Measurements from ENCODE around the gene KCNJ6.

DNA sequence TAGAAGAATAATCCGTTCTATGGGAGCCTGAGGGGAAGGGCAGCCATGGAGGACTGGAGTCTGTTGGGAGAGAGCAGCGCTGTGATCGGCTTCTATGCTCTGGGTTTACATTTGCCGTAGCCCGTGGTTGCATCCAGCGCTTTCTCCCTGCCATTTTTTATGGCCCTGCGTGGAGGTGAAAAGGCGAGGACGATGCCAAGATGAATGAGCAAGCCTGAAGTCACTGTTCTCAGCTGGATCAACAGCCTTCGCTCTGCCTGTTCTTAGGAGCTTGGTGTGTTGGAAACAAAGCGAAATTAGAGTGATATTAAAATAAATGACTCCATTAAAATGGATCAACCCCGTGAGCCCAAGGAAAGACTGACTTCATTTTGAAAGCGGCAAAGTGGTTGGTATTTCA, 120.2 kb downstream of the KCNJ6 start:
- TF ChIP-seq, protein P1, sequence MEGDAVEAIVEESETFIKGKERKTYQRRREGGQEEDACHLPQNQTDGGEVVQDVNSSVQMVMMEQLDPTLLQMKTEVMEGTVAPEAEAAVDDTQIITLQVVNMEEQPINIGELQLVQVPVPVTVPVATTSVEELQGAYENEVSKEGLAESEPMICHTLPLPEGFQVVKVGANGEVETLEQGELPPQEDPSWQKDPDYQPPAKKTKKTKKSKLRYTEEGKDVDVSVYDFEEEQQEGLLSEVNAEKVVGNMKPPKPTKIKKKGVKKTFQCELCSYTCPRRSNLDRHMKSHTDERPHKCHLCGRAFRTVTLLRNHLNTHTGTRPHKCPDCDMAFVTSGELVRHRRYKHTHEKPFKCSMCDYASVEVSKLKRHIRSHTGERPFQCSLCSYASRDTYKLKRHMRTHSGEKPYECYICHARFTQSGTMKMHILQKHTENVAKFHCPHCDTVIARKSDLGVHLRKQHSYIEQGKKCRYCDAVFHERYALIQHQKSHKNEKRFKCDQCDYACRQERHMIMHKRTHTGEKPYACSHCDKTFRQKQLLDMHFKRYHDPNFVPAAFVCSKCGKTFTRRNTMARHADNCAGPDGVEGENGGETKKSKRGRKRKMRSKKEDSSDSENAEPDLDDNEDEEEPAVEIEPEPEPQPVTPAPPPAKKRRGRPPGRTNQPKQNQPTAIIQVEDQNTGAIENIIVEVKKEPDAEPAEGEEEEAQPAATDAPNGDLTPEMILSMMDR (IDR thresholded peaks at IDR 0.05 in 4 of 5, conservative IDR thresholded peaks at IDR 0.05 in 1 of 5): no peak
- no peak for TF ChIP-seq POLR2A (IDR thresholded peaks at IDR 0.05)
